ENCODE measurements around the gene TMEM72. TPM values are rescaled to one million over a fixed set of nuclear protein-coding genes. Genes with fewer than 3 reads are reported as not detected.

TMEM72 gene
- total RNA-seq, 1 donor from 2014 or later = not detected

DNA sequence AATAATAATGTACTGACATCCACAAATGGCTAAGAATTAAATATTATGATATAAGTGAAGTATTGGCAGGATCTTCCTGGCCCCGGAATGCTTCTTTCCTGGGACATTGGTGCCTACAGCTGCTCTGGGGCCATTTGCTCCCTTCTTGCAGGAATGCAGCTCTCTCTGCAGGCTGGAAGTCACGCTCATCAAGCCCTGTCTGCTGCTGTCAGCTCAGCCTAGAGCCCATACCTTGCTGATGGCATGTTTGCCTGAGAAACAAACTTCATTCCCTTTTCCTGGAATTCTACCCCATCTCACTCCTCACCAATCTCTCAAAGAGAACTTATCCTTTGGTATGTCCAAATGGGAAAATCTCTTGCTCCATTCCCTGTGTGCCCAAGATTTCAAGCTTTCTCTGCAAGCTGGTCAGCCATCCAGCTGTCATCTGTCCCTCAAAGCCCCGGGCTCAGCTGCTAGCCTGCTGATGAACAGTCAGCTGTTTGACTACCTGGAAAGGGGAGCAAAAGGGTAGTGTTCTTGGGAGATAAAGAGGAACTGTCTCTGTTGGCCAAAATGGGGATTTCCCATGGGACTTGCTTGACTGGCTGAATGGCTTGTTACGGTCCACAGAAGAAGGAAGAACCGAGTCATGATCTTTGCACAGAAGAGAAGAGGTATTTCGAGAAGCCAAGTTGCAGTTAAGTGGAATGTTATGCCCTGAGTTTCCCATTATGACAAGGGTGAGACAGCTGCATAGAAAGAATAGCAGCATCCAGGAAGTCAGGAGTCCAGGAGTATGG, 36.4 kb downstream of the TMEM72 start:
- FAIRE-seq (no peak), DNase-seq (ENCODE audit: low read depth) (no peak)
- H3K27me3 Mint-ChIP-seq (ENCODE audit: low read depth, unreplicated experiment) = no peaks in the 10 kb centered on the region
- Histone ChIP-seq H3K4me2 (ENCODE audit: low read length) (no peak overlapping the region), H3K27ac (ENCODE audit: low read depth, low read length) (no peak overlapping the region), H4K20me1 (ENCODE audit: insufficient read depth, low read length) (no peaks in the 10 kb centered on the region), H3K9me3 (ENCODE audit: insufficient read depth, low read depth, low read length) (no peaks in the 10 kb centered on the region), H3K27me3 (ENCODE audit: insufficient read depth, low read length) (no peaks in the 10 kb centered on the region), H3K4me3 (ENCODE audit: insufficient read depth, low read depth, low read length) (no peak overlapping the region), H2AFZ (ENCODE audit: low read depth, low read length) (no peak overlapping the region), H3K9ac (ENCODE audit: low read length) (no peak overlapping the region), H3K4me1 (ENCODE audit: insufficient read depth, low read length) (peaks cover under 1% of the 10 kb centered on the region), H3K36me3 (ENCODE audit: insufficient read depth, low read length) (no peaks in the 10 kb centered on the region), H3K79me2 (ENCODE audit: insufficient read depth, low read length) (no peaks in the 10 kb centered on the region)
- no peak overlapping the region for H3K27ac Mint-ChIP-seq (ENCODE audit: unreplicated experiment)
- no peak overlapping the region for H3K4me3 Mint-ChIP-seq (ENCODE audit: unreplicated experiment)
- H3K9me3 Mint-ChIP-seq (ENCODE audit: unreplicated experiment) = peaks cover 13% of the 10 kb centered on the region
- TF ChIP-seq, protein P1, sequence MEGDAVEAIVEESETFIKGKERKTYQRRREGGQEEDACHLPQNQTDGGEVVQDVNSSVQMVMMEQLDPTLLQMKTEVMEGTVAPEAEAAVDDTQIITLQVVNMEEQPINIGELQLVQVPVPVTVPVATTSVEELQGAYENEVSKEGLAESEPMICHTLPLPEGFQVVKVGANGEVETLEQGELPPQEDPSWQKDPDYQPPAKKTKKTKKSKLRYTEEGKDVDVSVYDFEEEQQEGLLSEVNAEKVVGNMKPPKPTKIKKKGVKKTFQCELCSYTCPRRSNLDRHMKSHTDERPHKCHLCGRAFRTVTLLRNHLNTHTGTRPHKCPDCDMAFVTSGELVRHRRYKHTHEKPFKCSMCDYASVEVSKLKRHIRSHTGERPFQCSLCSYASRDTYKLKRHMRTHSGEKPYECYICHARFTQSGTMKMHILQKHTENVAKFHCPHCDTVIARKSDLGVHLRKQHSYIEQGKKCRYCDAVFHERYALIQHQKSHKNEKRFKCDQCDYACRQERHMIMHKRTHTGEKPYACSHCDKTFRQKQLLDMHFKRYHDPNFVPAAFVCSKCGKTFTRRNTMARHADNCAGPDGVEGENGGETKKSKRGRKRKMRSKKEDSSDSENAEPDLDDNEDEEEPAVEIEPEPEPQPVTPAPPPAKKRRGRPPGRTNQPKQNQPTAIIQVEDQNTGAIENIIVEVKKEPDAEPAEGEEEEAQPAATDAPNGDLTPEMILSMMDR (IDR thresholded peaks at IDR 0.05; ENCODE audit: insufficient read depth, low read depth, low read length) = no peak
- no peak for TF ChIP-seq EZH2 (IDR thresholded peaks at IDR 0.05; ENCODE audit: insufficient read depth, low read length)
- H3K4me1 Mint-ChIP-seq (ENCODE audit: low read depth, unreplicated experiment) = peaks cover 40% of the 10 kb centered on the region
- peaks cover 2% of the 10 kb centered on the region for H3K36me3 Mint-ChIP-seq (ENCODE audit: low read depth, unreplicated experiment)

- Histone ChIP-seq H3K4me1 (ENCODE audit: insufficient read depth, low read length) (peaks cover 5% of the 10 kb centered on the region), H3K4me2 (ENCODE audit: low read length) (no peak overlapping the region), H3K79me2 (ENCODE audit: insufficient read depth, low read length) (no peaks in the 10 kb centered on the region), H2AFZ (ENCODE audit: low read depth, low read length) (no peak overlapping the region), H3K27ac (ENCODE audit: low read depth, low read length) (no peak overlapping the region), H3K36me3 (ENCODE audit: insufficient read depth, low read length) (no peaks in the 10 kb centered on the region), H3K4me3 (ENCODE audit: insufficient read depth, low read depth, low read length) (no peak overlapping the region), H4K20me1 (ENCODE audit: insufficient read depth, low read length) (no peaks in the 10 kb centered on the region), H3K27me3 (ENCODE audit: insufficient read depth, low read length) (no peaks in the 10 kb centered on the region), H3K9me3 (ENCODE audit: insufficient read depth, low read depth, low read length) (no peaks in the 10 kb centered on the region), H3K9ac (ENCODE audit: low read length) (no peak overlapping the region)
- TF ChIP-seq, protein P1 (IDR thresholded peaks at IDR 0.05; ENCODE audit: insufficient read depth, low read depth, low read length) = no peak
- TF ChIP-seq EZH2 (IDR thresholded peaks at IDR 0.05; ENCODE audit: insufficient read depth, low read length) = no peak
- Mint-ChIP-seq H3K4me3 (ENCODE audit: unreplicated experiment) (no peak overlapping the region), H3K9me3 (ENCODE audit: unreplicated experiment) (peaks cover 13% of the 10 kb centered on the region), H3K27ac (ENCODE audit: unreplicated experiment) (no peak overlapping the region), H3K27me3 (ENCODE audit: low read depth, unreplicated experiment) (no peaks in the 10 kb centered on the region), H3K36me3 (ENCODE audit: low read depth, unreplicated experiment) (peaks cover 2% of the 10 kb centered on the region), H3K4me1 (ENCODE audit: low read depth, unreplicated experiment) (peaks cover 50% of the 10 kb centered on the region)
- FAIRE-seq (no peak), DNase-seq (ENCODE audit: low read depth) (no peak)
Measured at GRCh38 chr10:44948642-44949041, 37.5 kb downstream of the TMEM72 start.
